Subcutaneous abdominal adipose tissue (tissue), 5 donors: ENCODE results near the gene CDK6.

ENCODE experiments used
- H3K27ac ChIP-seq: one replicate; pipeline ENCODE4 v1.7.0; 2013; ENCODE audit warnings: low read depth, mild to moderate bottlenecking, inconsistent platforms, low read length, moderate library complexity
- H3K27me3 ChIP-seq, 5 donors: one replicate each; pipeline ENCODE4 v1.7.0; 2013; ENCODE audit warnings: low read length in 5 of 5, inconsistent platforms in 1 of 5; ENCODE audit not compliant: control insufficient read depth in 5 of 5, insufficient read depth in 4 of 5
- H3K36me3 ChIP-seq, 5 donors: one replicate each; pipeline ENCODE4 v1.7.0; 2013; ENCODE audit warnings: low read length in 5 of 5; ENCODE audit not compliant: control insufficient read depth in 5 of 5, insufficient read depth in 5 of 5
- H3K4me1 ChIP-seq, 5 donors: one replicate each; pipeline ENCODE4 v1.7.0; 2013; ENCODE audit warnings: low read length in 5 of 5, mild to moderate bottlenecking in 3 of 5, moderate library complexity in 1 of 5; ENCODE audit not compliant: control insufficient read depth in 5 of 5, insufficient read depth in 5 of 5
- H3K4me3 ChIP-seq, 5 donors: one replicate each; pipeline ENCODE4 v1.7.0; 2013; ENCODE audit warnings: low read length in 5 of 5, low read depth in 1 of 5
- H3K9ac ChIP-seq, 5 donors: one replicate each; pipeline ENCODE4 v1.7.0; 2013; ENCODE audit warnings: low read length in 5 of 5, mild to moderate bottlenecking in 4 of 5, moderate library complexity in 3 of 5
- H3K9me3 ChIP-seq, 5 donors: one replicate each; pipeline ENCODE4 v1.7.0; 2013; ENCODE audit warnings: low read length in 5 of 5; ENCODE audit not compliant: control insufficient read depth in 5 of 5
- donor health status: healthy.
- donor health status: healthy.
- donor health status: healthy.
- donor health status: healthy.
- donor health status: healthy.

Gene CDK6

DNA sequence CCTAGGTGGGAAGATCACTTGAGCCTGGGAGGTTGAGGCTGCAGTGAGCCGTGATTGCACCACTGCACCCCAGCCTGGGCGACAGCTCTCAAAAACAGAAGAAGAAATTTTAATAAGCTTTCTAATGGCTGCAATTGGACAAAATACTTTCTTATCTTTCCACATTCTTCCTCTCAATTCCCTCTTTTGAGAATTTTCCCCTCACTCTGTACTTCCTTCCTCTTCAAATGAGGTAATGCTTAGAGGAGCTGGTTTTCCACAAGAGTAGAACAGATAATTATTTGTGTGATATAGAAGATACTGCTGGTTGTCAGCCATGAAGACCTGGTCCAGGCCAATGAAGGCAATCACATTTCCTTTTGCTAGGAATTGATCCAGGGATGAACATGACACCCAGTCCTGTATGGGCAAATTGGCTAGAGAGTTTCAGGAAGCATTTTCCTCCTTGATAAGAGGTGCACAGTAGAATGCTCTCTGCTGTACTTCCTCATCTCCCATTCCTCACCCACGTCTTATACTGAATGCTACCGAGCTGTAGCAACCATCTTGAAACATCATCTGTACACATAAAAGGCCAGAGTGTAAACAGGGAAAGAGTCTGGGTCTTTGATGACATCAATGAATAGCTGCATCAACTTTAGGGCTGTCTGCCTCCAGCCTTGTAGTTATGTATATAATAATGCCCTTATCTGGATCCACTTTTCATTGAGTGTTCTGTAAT is 103.9 kb downstream of the CDK6 start:
- no peaks in the 10 kb centered on the region for H3K27me3 ChIP-seq
- no peaks in the 10 kb centered on the region for H3K9me3 ChIP-seq
- no peak overlapping the region for H3K27ac ChIP-seq
- no peak overlapping the region for H3K4me3 ChIP-seq
- H3K4me1 ChIP-seq = peaks cover 0 to 19% (median 6%) of the 10 kb centered on the region in 5 donors
- H3K36me3 ChIP-seq = no peaks in the 10 kb centered on the region
- H3K9ac ChIP-seq = no peak overlapping the region

DNA sequence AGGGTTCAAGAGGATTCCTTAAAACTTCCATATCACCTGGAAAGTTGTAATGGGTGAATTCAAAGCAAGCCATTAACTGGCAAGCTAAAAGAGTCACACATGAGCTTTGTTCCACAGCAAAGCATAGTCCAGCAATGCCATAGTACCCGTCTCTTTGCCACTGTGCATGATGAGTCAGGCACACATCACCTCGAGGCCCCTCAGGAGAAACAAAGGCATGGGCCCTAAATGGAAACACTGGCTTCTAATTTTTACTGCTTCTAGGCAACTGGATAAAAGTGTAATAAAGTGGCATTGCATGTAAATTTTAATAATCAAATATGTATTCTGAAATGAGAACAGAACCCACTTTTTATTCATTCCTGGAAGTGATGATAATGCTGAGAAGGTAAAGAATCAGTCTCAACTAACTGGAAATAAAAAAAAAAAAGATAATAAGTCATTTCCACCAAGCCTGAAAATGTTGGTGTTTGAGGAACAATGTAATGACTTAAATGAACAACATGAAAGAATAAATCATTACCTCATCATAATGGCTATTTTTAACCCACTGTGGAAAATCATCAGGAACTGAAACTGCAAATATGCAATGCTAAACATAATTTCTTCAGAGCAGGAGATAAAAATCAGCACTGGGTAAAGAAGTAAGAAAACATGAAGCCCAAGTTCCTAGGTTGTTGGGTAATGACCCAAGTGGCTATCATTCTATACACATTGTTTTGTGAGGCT is 104.9 kb downstream of the CDK6 start:
- no peak overlapping the region for H3K9ac ChIP-seq
- peaks cover 0 to 19% (median 6%) of the 10 kb centered on the region in 5 donors for H3K4me1 ChIP-seq
- H3K27me3 ChIP-seq = no peaks in the 10 kb centered on the region
- no peak overlapping the region for H3K27ac ChIP-seq
- H3K4me3 ChIP-seq = no peak overlapping the region
- no peaks in the 10 kb centered on the region for H3K36me3 ChIP-seq
- H3K9me3 ChIP-seq = no peaks in the 10 kb centered on the region

DNA sequence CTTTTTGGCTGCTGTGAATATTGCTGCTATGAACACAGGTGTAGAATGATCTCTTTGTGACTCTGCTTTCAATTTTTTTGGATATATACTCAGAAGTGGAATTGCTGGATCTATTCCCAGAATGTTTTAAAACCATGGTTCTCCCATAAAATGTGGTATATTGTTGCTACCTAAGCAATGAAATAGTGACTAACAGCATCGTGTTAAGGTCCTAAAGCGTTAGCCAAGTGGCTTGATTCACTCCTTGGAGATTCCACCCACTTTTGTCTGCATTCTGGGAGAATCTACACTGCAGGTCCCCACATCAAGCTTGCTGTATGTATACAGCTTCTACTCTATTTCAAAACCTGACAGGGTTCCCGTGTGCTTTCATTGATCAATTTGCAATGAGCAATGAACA is 105.6 kb downstream of the CDK6 start:
- Histone ChIP-seq H3K9ac (no peak overlapping the region), H3K9me3 (no peaks in the 10 kb centered on the region), H3K27ac (no peak overlapping the region), H3K4me3 (no peak overlapping the region), H3K4me1 (peaks cover 0 to 19% (median 9%) of the 10 kb centered on the region in 5 donors), H3K27me3 (no peaks in the 10 kb centered on the region), H3K36me3 (no peaks in the 10 kb centered on the region)

DNA sequence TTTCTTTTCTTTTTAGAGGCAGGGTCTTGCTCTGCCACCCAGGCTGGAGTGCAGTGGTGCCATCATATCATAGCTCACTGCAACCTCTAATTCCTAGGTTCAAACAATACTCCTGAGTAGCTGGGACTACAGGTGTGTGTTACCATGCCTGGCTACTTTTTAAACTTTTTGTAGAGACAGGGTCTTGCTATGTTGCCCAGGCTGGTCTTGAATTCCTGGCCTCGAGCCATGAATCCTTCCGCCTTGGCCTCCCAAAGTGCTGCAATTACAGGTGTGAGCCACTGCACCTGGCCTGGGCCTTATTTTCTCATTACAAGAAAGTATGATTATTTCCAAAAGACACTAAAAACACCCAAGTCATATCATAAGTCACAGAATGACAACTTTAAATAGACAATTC is 106.6 kb downstream of the CDK6 start:
- no peak overlapping the region for H3K9ac ChIP-seq

DNA sequence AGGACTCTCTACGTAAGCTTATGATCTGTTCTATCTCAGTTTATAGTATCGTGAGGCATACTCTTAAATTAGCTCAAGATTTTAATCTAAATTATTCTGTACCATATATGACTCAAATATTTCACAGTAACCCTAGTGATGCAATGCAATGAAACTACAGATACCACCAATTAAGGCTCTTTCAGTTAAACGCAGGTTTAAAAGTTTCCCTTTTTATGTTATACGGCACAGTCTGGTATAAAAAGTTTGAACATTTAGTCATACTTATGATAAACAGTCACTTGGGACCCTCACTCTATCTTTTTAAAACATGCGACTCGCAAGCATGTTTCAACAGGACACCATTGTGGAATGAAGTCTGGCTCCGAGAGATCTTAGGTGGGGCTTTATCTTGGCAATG is 107.2 kb downstream of the CDK6 start:
- Histone ChIP-seq H3K9me3 (no peaks in the 10 kb centered on the region), H3K4me1 (peaks cover 0 to 30% (median 13%) of the 10 kb centered on the region in 5 donors), H3K9ac (no peak overlapping the region), H3K27me3 (no peaks in the 10 kb centered on the region), H3K36me3 (peaks cover 0 to 8% (median 6%) of the 10 kb centered on the region in 5 donors), H3K27ac (no peak overlapping the region), H3K4me3 (no peak overlapping the region)

More for the DNA sequence above, 106.6 kb downstream of the CDK6 start:
- Histone ChIP-seq H3K27ac (no peak overlapping the region), H3K9me3 (no peaks in the 10 kb centered on the region), H3K27me3 (no peaks in the 10 kb centered on the region), H3K36me3 (peaks cover 0 to 8% (median 6%) of the 10 kb centered on the region in 5 donors), H3K4me3 (no peak overlapping the region), H3K4me1 (peaks cover 0 to 27% (median 9%) of the 10 kb centered on the region in 5 donors)

DNA sequence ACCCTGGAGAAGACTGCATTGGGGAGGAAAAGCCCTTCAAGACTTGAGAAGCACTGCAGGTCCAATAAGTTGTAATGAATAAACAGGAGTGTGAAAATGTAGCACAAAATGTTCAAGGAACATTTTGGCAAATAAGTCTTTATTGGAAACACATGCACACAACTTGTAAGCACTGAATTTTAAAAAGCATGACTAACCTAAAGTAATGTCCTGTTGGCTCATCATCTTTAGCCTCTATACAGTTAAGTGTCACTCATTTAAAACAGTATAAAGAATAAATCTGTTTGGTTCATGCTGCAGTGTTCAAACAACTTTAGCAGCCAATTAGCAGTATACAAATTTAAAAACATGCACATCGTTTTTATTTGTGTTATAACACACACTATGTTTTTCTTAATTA is 108.6 kb downstream of the CDK6 start:
- Histone ChIP-seq H3K36me3 (peaks cover 0 to 9% (median 6%) of the 10 kb centered on the region in 5 donors), H3K4me1 (peaks cover 0 to 44% (median 27%) of the 10 kb centered on the region in 5 donors), H3K4me3 (no peak overlapping the region), H3K27me3 (no peaks in the 10 kb centered on the region), H3K9ac (no peak overlapping the region), H3K9me3 (no peaks in the 10 kb centered on the region), H3K27ac (no peak overlapping the region)

DNA sequence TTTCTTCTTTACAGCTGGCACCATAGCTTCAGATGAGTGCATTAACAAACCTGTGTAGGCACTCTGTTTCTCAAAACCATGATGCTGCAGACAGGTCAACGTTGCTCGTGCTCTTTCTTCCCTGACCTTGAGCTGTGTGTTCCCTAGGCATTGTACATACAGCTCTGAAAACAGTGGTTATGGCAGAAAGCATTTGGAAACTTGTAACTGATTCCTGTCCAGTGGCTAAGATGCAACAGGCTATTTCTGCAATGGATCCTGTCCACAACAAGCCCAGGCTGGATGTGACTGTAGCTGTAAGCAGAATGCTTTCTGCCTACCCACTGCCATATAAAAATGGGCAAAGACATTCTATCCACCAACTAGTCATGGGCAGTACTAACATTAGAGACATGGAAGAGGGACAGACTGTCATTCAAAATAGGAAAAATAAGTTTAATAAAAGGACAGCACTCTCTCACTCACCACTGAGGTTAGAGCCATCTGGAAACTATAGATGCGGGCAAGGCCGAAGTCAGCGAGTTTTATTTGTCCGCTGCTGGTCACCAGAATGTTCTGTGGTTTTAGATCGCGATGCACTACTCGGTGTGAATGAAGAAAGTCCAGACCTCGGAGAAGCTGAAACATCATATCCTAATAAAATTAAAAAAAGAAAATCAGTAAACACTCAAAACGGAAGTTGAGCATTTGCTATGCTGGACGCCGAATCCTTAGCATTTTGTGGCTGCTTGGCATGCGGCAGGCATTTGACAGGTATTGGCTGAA is 111.0 kb downstream of the CDK6 start:
- H3K36me3 ChIP-seq = peaks cover 0 to 9% (median 6%) of the 10 kb centered on the region in 5 donors
- H3K9me3 ChIP-seq = no peaks in the 10 kb centered on the region
- no peaks in the 10 kb centered on the region for H3K27me3 ChIP-seq
- no peak overlapping the region for H3K4me3 ChIP-seq
- H3K27ac ChIP-seq = no peak overlapping the region
- peaks cover 0 to 32% (median 22%) of the 10 kb centered on the region in 5 donors for H3K4me1 ChIP-seq
- no peak overlapping the region for H3K9ac ChIP-seq

DNA sequence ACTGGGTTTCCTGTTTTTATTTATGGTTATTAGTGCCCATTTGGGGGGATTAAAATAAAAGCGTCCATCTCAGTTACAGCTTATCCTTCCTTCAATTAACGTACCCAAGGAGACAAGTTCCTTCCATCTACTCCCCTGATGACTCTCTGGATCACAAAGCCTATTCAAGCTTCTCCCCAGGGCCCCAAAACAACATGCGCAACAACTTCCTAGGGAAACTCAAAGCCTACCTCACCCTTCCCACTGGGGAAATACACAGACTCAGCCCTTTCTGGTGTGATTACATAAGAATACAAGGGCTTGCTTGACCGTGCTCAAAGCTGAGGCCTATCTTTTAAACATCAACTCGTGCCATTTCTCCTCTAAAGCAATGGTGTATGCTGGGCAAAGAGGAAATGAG is 112.4 kb downstream of the CDK6 start:
- Histone ChIP-seq H3K4me3 (peak overlapping the region in 1 of 5 donors; percentile 4), H3K9ac (peak overlapping the region in 2 of 5 donors; percentile 40 to 64), H3K36me3 (peaks cover 0 to 9% (median 6%) of the 10 kb centered on the region in 5 donors), H3K9me3 (no peaks in the 10 kb centered on the region), H3K27me3 (no peaks in the 10 kb centered on the region), H3K27ac (peak overlapping the region; percentile 74), H3K4me1 (peaks cover 0 to 35% (median 23%) of the 10 kb centered on the region in 5 donors)

DNA sequence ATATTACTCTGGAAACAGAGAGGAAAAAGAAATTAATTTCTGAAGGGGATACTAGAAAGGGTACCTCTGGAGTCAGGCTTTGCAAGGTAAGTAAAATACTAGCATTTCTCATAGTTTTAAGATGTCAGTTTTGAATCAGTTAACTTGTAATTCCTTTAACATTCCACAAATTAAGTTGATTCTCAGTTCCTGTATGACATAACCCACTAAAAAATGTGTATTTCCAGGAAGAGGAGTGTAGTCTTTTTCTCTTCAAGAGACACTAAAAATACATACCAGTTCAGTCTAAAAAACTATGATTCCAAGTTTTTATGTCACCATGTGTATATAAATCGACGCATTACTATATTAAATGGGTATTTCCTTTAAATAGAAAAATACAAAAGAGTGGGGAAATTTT is 113.2 kb downstream of the CDK6 start:
- H3K27me3 ChIP-seq = no peaks in the 10 kb centered on the region
- no peak overlapping the region for H3K4me3 ChIP-seq
- peak overlapping the region; percentile 74 for H3K27ac ChIP-seq
- H3K9ac ChIP-seq = peak overlapping the region in 1 of 5 donors; percentile 64
- H3K4me1 ChIP-seq = peaks cover 0 to 42% (median 28%) of the 10 kb centered on the region in 5 donors
- H3K36me3 ChIP-seq = peaks cover 0 to 9% (median 6%) of the 10 kb centered on the region in 5 donors
- H3K9me3 ChIP-seq = no peaks in the 10 kb centered on the region
